LNCaP clone FGC (cell line): Measurements from ENCODE around the gene CMIP.

ENCODE experiments used
- DNase-seq: peaks from one replicate; pipeline ENCODE4 v3.0.0-alpha.2; 2011; ENCODE audit warnings: low read depth
- H3K4me3 ChIP-seq: 2 replicates; pipeline ENCODE4 v1.5.1; 2011; ENCODE audit warnings: mild to moderate bottlenecking, low read depth, low read length, control low read depth
- CTCF ChIP-seq: IDR thresholded peaks from 2 replicates; pipeline ENCODE4 v1.5.1; 2012; ENCODE audit warnings: mild to moderate bottlenecking; ENCODE audit not compliant: control insufficient read depth, insufficient read depth; ENCODE audit errors: extremely low read depth

CMIP gene

DNA sequence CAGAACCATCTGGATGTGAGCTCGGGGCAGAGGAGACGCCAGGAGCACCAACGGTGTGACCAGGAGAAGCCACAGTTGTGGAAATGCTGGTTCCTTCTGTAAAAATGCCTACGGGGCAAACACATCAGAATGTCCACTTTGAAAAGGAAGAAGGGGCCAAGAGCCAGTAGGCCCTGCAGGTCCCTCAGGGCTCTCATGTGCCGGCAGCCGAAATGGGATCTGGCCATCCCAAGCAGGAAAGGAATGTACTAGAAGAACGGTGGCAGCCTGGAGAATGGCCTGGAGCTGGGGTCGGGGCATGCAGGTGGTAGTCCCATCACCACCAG lies 172.4 kb downstream of the CMIP start:
- TF ChIP-seq CTCF: no peak
- H3K4me3 ChIP-seq: no peak overlapping the region
- no peak for DNase-seq

- no peak for DNase-seq
- TF ChIP-seq CTCF: no peak
- no peak overlapping the region for H3K4me3 ChIP-seq
These were observed 173.6 kb downstream of the CMIP start for GRCh38 chr16:81618187-81618586.

DNA sequence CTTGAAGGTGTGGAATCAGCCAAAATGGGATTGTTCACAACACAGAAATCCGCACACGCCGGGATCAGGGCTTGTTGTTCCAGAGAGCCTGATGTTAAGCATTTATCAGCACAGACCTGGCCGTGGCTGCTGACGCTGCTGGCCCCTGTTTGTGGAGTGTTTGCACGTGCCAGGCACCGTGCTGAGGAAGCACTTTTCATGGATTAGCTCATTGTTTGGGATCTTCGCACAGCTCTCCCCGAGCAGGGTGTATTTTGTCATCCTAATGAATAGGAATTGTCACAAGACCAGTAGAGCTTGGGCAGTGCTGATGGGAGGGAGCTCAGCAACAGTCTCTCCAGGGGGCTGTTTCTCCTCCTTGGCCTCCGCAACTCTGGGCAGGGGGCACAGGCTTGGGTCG lies 174.1 kb downstream of the CMIP start:
- no peak for TF ChIP-seq CTCF
- no peak overlapping the region for H3K4me3 ChIP-seq
- DNase-seq: no peak

- DNase-seq: no peak
- H3K4me3 ChIP-seq: no peak overlapping the region
- no peak for TF ChIP-seq CTCF
These were observed 175.4 kb downstream of the CMIP start for GRCh38 chr16:81620029-81620428.

DNA sequence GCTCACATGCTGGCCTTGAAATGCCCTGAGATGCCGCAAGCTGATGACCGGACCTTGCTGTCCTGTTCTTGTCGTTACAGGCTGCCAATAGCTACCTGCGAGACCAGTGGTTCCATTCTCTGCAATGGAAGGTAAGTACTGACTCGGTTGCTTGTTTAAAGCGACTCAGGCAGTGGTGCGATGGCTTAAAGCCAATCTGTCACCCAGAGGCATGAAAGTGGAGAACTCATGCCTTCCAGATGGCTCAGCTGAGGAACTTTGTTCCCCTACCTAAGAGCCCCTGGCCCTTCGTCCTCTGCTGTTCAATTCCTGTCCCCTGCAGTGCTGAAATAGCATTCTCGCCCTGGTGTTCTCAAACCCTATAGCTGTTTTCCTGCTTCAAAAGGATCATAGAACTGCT lies 176.2 kb downstream of the CMIP start:
- no peak for TF ChIP-seq CTCF
- DNase-seq: no peak
- no peak overlapping the region for H3K4me3 ChIP-seq

GRCh38 chr16:81621496-81621895 lies 176.9 kb downstream of the CMIP start:
- no peak for DNase-seq
- no peak for TF ChIP-seq CTCF
- H3K4me3 ChIP-seq: no peak overlapping the region

DNA sequence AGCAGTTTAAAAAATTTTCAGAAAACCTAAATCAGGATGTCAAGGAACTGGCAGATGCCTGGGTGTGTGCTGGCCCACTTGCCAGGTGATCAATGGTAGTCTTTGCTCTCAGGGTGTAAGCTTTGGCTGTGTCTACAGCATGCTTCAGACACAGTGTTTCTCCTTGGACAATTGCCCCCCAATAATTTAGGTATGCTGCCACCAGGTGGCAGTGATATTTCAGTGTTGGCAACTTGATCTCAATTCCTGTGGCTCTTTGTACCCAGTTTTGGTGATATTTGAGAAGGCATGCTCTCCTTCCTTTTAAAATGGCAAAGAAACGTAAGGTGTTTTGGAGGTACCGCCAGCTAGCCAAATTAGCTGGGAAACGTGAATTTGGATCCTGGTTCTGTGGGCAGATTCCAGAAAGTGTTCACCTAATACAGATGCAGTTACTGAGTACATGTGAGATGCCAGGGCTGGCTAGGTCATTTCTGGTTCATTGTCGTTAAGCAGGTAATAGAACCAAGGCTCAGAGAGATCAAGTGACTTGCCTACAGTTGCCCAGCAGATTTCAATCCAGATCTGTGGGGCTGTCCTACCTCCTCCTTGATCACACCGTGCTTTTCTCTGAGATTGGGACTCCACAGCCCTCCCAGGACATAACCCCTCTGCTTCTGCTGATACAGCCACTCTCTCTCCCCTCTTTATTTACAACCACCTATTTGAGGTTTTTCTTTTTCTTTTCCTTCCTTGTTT lies 178.9 kb downstream of the CMIP start:
- DNase-seq: no peak
- no peak overlapping the region for H3K4me3 ChIP-seq
- TF ChIP-seq CTCF: peak; percentile 59
